VCaP (cell line): Measurements from ENCODE around the gene SULT1A2.
"Not testable (repeated sequence)": the region's sequence is repeated elsewhere in the genome, so short reads cannot be mapped to it uniquely, and the experiment has no call there.

Experiments used
- H3K27ac ChIP-seq: fragments of 450-650 bp; 2 replicates; pipeline ENCODE4 v1.5.1; 2017
- TF ChIP-seq, protein P1 (sequence below): fragments of 450-650 bp; conservative IDR thresholded peaks from 2 replicates; pipeline ENCODE4 v1.5.1; 2017; ENCODE audit warnings: mild to moderate bottlenecking, moderate library complexity

Gene SULT1A2

GRCh38 chr16:28607116-28607623 is 10.3 kb upstream of the SULT1A2 start:
- H3K27ac ChIP-seq = no peak overlapping the region
- TF ChIP-seq, protein P1, sequence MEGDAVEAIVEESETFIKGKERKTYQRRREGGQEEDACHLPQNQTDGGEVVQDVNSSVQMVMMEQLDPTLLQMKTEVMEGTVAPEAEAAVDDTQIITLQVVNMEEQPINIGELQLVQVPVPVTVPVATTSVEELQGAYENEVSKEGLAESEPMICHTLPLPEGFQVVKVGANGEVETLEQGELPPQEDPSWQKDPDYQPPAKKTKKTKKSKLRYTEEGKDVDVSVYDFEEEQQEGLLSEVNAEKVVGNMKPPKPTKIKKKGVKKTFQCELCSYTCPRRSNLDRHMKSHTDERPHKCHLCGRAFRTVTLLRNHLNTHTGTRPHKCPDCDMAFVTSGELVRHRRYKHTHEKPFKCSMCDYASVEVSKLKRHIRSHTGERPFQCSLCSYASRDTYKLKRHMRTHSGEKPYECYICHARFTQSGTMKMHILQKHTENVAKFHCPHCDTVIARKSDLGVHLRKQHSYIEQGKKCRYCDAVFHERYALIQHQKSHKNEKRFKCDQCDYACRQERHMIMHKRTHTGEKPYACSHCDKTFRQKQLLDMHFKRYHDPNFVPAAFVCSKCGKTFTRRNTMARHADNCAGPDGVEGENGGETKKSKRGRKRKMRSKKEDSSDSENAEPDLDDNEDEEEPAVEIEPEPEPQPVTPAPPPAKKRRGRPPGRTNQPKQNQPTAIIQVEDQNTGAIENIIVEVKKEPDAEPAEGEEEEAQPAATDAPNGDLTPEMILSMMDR = no peak

DNA sequence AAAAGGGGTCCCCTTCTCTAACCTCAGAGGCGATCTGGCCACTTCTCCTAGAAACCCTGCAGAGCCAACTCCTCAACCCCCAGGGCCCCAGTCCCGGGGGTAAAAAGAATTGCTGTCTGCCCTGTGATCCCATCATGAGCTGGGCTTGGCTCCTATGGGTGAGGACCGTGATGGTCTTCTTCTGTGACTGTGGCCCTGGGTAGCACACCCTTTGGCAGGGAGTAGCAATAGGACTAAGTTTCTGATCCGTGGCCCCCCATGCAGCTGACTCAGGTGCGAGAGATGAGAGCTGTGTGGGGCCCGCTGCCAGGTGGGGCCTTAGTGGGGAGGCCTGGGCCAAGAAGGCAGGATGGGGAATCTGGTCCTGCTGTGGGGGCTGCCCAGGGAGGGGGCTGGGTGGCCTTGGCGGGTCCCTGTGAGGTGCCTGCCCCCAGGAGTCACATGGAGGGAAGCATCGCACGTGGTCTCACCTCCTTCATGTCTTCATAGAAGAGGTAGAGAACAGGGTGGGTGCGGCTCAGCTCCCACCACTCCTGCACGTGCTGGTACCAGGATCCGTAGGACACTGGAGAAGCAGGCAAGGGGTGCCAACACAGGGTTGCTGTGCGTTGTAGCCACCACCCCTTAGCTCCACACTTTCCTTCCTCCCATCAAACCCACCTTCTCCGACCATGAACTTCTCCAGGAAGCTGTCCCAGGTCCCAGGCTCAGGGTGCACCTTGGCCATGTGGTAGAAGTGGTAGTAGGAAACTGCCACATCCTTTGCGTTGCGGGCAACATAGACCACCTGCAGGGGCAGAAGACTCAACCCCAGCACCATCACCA is 9.7 kb upstream of the SULT1A2 start:
- H3K27ac ChIP-seq = no peak overlapping the region
- TF ChIP-seq, protein P1 = no peak

GRCh38 chr16:28604186-28604565 is 7.3 kb upstream of the SULT1A2 start:
- TF ChIP-seq, protein P1 = no peak
- no peak overlapping the region for H3K27ac ChIP-seq

GRCh38 chr16:28603381-28604185 is 6.7 kb upstream of the SULT1A2 start:
- TF ChIP-seq, protein P1 = no peak
- H3K27ac ChIP-seq = peak overlapping the region; percentile 31; the same call in 1 of the 2 replicates

- TF ChIP-seq, protein P1 = no peak
- H3K27ac ChIP-seq = peak overlapping the region; percentile 31; the same call in 1 of the 2 replicates
Observed at GRCh38 chr16:28602529-28602928, 5.7 kb upstream of the SULT1A2 start.

DNA sequence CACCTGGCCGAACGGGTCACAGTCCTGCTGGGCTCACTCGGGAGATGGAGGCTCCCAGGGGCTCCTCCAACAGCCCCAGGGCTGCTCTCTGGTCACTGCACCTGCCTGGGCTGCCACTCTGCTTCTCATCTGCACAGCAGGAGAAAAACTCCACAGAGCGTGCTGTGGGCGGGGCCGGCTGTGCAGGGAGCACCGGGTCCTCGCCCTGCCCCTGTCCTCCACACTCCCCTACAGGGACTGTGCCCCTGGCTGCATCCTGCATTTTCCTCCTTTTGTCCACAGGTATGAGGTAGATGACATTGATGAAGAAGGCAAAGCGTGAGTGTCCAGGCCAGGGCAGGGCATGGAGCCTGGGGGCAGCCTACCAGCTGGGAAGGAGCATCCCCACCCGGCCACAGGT is 5.2 kb upstream of the SULT1A2 start:
- peak overlapping the region; percentile 31; the same call in 1 of the 2 replicates for H3K27ac ChIP-seq

DNA sequence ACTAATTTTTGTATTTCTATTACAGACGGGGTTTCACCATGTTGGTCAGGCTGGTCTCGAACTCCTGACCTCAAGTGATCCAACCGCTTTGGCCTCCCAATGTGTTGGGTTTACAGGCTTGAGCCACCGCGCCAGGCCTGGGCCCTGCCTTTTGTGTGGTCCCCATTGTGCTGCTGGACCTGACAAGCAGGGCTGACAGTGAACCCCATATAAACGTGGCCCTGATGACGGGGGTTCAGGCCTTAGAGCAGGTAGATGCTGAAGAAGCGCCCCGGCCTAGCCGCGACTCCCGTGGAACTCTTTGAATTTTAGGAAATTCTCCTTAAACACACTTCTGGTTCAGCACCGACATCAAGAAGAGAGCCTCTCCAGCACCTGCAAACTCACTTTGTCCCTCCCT is 4.7 kb upstream of the SULT1A2 start:
- not testable (repeated sequence) for H3K27ac ChIP-seq

- not testable (repeated sequence) for H3K27ac ChIP-seq
Observed at GRCh38 chr16:28600965-28601364, 4.1 kb upstream of the SULT1A2 start.

- H3K27ac ChIP-seq = not testable (repeated sequence)
Observed at GRCh38 chr16:28599377-28600285, 2.8 kb upstream of the SULT1A2 start.
